Sigmoid colon (tissue), 4 donors: ENCODE measurements around the gene TMEM235.

ENCODE experiments used
- CTCF ChIP-seq, 4 experiments: fragments of 450-650 bp in 3 of 4; fragments of 200-600 bp in 1 of 4; IDR thresholded peaks; one replicate each; pipeline ENCODE4 v1.5.1; 2016 to 2019; ENCODE audit warnings: antibody characterized with exemption in 4 of 4, mild to moderate bottlenecking in 3 of 4, moderate library complexity in 2 of 4
- POLR2AphosphoS5 ChIP-seq, 4 donors: sonication (generic); formaldehyde crosslinking; IDR thresholded peaks; one replicate each; pipeline ENCODE4 v1.6.1; 2017; ENCODE audit warnings: antibody characterized with exemption in 4 of 4

DNA sequence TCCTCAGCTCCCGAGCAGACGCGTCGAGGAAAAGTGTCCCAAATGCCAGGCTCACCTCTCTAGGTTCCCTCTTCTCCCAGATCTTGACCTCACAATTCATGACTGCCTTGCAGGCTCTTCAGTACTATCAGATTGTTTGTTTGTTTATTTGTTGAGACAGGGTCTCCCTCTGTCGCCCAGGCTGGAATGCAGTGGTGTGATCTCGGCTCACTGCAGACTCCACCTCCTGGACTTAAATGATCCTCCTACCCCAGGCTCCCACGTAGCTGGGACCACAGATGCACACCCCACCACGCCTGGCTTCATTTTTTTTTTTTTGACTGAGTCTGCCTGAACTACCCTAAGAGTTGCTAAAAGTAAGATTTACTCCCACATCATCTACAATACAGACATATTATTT, 15.9 kb downstream of the TMEM235 start:
- TF ChIP-seq CTCF (IDR thresholded peaks at IDR 0.05) (no peak), POLR2AphosphoS5 (IDR thresholded peaks at IDR 0.05) (no peak)
